ENCODE measurements around the gene DNM1. TPM values are rescaled to one million over a fixed set of nuclear protein-coding genes. Genes with fewer than 3 reads are reported as not detected.

Gene DNM1
- total RNA-seq, 1 donor from 2014 or later, result 0.40 TPM

DNA sequence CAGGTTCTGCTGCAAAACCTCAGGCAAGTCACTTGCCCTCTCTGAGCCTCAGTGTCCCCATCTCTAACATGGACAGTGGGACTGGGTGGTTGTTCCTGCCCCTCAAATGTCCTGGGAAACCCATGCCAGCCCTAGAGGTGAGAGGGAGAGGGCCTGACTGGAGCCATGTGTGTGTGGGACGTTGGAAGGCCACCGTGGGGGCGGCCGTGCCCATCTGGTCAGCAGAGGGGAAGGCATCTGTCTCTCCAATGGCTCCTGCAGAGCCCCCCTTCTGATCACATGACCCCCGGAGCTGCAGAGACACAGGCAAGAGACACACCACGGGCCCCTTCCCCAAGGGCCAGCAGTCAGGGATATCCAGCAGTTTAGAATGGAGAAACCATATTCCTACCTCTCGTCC, 1.7 kb downstream of the DNM1 start:
- no peak for DNase-seq (ENCODE audit: low read depth in 2 of 2)

DNA sequence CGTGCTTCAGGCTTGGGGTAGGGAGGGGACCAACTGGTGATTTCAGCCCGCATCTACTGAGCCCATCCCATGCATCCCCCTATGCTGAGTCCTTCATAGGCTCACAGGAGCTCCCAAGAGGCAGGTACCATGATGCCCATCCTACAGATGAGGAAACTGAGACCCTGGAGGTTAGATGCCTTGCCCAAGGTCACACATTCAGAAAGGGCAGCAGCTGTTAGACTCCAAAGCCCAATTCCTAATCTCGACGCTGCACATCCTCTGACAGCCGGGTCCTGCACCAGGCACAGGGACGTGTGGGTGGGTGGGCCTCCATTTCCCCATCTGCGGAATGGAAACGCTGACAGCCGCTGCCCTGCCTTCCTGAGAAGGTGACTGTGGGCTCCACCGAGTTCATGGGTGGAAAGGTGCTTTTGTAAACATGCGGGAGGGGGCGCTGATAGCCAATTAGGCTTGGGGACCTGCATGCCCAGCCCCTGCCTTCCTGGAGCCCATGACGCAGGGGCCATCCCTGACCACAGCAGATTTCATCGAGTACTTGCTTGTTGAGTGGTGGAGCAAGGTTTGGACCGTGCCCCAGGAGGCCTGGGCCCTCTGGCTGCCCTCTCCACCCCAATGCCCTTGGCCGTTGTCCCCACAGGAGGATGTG, 2.2 kb downstream of the DNM1 start:
- DNase-seq (ENCODE audit: low read depth in 2 of 2), result no peak

DNA sequence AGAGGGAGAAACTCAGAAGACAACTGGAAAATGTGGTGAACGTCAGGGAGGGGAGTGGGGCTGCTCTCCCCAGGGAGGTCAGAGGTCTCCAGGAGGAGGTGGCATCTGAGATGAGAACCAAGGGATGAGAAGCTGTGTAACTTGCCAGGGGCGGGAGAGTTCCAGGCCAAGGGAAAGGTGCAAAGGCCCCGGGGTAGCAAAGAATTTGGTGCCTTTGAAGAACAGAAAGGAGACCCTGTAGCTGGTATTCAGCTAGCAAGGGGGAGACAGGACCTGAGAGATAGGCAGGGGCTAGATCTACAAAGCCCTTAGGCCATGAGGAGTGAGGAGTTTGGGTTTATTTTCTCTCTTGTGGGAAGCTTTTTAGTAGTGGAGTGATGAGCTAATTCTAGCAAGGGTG, 3.3 kb downstream of the DNM1 start:
- no peak for DNase-seq (ENCODE audit: low read depth in 2 of 2)

DNA sequence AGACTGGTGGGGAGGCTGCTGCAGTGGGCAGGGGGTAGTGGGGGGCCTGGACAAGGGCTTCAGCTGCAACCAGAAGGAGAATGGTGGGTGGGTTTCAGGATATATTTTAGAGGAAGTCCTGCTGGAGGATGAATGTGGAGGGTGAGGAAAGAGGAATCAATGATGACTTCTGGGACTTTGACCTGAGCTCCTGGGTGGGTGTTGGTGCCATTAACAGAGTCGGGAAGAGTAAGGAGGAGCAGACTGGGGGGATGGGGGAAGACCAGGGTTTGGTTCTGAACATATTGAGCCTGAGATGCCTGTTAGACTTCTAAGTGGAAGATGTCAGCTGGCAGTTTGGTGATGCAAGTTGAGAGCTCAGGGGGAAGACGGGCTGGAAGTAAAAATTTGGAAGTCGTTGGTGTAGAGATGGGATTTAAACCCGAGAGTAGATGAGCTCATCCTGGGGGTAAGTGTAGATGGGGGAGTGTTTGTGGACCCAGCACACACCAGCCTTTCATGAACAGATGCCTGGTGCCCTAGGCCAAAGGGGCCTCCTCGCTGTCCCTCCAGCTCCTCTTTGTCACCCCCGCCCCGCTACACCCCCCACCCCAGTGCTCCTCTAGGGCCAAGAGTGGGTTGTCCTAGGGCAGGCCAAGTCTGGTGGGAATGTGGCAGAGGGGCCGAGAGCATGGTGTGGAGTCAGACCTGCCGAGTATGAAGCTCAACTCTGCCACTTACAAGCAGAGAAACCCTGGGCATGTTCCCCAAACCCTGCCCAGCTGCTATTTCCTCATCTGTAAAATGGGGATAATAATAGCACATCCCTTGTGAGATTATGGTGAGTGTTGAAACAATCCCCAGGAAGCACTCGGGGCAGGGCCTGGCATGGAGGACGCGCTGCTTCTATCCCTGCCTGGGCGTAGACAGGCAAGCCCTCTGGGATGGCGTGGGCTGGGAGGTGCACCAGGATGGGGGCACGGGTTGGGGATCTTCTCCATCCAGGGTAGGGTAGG, 4.0 kb downstream of the DNM1 start:
- no peak for DNase-seq (ENCODE audit: low read depth in 2 of 2)

DNA sequence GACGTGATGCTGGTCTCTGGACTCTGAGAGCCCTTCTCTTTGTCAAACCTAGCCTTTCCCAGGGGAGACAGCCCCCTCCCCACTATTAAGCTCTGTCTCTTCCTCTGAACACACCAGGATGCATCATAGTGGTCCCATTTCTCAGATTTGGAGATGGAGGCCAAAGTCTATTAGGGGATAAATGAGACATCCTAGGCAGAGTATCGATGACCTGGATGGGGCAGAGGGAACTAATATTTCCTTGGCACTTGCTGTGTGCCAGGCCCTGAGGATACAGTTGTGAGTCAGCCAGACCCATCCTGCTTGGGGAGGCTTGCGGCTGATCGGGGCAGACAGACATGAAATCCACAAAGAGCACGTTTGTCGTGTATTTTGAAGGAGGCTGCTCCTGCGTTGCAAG, 5.2 kb downstream of the DNM1 start:
- DNase-seq (ENCODE audit: low read depth in 2 of 2), result no peak

DNA sequence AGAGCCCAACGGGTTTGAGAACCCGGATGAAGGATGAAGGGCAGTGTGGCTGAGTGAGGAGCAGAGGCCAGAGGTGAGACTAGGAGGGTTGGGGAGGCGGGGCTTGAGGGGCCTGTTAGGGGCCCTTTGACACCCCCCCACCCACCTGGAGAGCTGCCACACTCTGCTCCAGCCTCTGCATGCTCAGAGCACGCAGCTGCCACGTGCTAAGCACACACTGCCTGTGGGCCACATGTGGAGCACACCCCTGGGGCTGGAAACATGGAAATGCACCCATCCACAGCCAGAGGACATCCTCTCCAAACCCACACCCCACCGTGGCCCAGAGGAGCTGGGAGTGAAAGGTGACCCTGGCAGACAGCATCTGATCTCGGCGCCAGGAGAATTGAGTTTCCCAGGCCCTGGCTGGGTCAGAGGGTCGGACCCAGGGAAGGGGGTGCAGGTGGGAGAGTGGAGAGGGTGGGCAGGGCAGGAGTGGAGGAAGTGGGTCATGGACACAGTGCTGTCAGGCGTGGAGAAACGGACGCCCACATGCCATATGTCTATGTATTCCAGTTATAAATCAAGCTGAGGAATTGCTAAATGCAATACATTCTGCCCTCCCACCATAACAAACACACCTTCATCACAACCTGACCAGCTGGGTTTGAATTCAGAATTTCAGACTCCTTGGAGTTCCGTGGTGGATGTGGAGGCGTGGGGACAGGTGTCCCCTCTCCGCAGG, 5.9 kb downstream of the DNM1 start:
- DNase-seq (ENCODE audit: low read depth in 2 of 2), result no peak

DNA sequence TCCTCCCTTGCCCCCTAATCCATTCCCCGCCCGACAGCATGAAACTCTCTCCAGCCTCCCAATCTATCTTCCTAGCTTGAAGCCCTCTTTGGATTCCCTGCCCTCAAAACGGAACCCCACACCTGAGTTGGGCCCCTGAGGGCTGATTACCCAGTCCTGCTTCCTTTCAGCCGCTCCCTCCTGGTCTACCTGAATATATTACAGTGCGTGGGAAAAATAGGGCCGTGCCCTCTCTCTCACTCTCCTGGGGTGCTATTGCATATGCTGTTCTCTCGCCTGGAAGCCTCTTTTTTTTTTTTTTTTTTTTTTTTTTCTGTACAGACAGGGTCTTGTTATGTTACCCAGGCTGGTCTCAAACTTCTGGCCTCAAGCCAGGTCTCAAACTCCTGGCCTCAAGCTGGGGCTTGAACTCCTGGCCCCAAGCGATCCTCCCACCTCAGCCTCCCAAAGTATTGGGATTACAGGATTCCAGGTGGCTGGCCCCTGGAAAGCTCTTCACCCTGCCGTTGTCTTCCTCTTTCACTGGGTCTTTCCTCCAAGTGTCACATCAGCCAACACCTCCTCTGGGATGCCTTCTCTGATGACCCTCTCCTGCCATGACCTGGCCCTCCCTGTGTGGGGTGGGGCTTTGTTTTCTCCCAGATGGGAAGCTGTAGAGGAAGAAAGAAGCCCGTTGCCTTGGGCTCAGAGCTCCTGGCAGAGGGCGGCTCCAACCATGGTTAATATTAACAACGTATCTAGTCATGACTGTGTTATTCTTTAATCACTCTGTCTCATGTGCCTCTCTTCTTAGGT, 8.2 kb downstream of the DNM1 start:
- no peak for DNase-seq (ENCODE audit: low read depth in 2 of 2)

DNA sequence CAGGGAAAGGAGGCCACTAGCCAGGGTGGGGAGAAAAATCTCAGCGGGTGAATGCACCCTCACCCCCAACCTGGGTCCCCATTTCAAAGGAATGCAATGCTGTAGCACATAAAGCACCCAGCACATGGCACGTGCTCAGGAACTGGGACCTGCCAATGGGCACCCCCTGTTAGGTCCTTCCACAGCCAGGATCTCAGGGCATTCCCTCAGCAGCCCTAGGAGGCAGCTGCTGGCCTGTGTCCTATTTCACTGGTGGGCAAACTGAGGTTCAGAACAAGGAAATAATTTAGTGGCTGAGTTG, 8.8 kb downstream of the DNM1 start:
- DNase-seq (ENCODE audit: low read depth in 2 of 2), result no peak

DNA sequence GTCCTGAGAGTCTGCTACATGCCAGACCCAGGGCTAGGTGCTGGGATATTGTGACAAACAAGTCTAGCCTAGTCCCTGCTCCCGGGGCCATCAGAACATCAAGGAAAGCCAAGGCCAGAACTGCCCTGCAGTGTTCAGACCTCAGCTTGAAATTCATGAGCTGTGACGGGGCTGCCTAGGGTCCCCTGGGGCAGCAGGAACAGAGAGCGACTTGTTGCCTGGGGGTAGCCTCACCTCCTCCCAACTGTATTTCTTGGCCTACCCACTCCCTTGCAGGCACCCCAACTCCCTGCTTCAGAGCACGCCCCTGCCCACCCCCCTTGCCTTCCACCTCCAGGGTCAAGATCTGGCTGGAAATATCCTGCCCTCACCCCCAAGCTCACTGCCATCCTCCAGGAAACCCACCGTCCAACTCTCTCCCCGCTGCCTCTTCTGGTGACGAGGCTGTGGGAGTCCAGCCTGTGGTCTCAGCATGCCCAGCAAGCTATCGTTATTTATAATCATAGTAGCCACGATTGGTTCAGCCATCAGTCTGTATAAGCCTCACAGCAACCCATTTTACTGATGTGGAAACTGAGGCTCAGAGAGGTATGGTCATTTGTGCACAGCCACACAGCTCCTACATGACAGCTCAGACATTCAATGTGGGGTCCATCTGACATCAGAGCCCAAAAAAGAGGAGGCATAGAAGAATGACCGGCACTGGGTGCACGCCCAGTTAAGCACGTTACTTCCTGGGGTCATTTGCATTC, 10.7 kb downstream of the DNM1 start:
- DNase-seq (ENCODE audit: low read depth in 2 of 2), result no peak

DNA sequence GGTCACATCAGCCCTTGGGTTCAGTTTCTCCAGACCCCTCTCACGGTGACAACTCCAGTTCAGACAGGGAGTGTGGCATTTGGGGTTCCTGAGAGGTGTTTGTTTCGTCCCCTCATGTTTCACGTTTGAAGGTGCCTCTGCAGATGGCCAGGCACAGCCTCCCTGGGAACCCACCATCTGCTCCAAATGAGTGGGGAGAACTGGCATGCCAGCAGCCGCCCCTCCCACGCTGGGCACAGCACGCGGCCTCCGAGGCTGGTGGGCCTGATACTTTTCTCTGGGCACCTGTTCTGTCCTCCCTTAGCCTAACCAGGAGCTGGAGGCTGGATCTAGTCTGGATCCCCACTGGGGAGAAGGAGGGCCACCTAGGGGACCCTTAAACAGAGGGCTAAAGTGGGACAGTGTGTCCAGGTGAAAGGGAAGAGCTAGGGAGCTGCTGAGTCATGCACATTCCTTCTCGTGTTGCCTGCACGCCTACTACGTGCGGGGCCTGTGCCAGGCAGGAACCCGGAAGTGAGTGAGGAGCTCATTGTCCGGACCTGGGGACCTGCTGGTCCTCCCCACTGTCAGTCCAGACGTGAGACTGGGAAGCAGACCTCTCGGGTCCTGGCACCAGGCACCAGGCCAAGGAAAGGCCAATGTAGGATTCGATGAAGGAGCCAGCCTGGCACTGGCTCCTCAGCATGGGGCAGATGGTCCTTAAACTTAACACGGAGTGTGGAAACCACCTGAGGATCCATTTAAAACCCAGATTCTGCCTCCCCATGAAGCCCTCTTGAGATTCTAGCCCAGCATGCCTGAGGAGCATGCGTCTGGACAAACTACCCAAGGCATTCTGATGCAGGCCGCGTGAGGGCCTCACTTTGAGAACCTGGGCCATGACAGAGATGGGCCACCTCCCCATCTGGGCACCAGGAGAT, 11.7 kb downstream of the DNM1 start:
- peak in 1 of 2 donors; percentile 23 for DNase-seq (ENCODE audit: low read depth in 2 of 2)

DNA sequence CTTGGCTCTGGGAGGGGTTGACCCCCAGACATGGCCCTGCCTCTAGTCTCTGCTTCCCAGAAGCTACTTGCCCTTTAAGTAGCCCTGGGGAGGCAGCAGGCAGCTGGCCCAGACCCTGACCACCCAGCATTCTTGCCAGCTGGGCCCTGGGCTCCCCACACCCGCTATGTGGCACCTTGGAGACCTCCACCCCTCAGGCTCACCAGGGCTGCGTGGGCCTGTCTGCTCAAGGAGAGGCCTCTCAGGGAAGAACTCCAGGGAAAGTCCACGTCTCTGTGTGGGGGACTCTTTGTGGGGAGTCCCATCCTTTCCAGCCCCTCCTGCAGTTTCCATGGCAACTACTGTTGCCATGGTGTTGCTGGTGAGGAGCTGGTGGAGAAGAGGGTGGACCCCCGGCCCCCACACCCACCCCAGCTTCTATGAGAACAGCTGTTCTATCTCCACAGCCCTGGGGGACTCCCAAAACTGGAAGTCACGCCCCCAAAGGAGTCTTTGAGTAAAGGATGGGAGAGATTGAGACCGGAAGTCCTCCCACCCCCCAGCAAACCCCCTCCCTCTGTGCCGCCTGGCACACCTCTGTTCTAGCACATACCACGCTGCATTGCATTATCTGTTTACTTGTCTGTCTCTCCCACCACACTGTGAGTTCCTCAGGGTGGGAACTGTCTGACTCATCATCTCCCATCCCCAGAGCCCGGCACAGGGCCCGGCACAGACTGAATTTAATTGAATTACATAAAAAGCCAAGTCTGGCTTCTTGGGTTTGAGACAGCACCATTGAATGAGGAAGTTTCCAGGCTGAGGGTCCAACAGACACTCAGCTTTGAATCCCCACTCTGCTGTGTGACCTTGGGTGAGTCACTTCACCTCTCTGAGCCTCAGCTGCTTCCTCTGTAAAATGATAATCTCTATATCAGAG, 12.6 kb downstream of the DNM1 start:
- peak; percentile 12 to 57 for DNase-seq (ENCODE audit: low read depth in 2 of 2)

DNA sequence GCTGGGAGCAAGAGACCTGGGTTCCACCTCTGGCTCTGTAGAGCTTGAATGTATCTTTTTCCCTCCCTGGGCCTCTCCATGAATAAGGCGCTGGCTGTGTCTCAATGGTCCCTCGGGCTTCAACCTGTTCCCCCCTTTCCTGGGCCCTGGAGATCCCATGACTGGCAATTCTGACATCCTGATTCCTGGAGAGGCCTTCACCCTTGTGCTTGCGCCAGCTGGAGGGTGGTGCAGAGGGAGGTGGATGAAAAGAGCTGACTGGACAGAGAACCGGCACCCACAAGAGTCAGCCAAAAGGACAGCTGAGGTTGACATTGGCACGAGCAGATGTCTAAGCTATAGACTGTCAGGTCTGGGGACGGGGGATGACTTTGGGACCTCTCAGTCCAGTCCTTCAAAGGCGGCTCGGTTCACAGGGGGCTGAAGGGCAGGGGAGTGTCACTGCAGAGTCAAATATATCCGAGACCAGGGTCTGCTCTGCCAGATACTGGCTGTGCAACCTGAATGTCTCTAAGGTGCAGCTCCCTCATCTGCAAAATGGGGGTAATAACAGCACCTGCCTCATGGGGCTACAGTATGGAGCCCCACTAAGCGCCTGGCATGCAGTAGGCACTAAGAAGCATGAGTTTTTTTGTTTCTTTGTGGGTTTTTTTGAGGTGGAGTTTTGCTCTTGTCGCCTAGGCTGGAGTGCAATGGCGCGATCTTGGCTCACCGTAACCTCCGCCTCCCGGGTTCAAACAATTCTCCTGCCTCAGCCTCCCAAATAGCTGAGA, 13.8 kb downstream of the DNM1 start:
- DNase-seq (ENCODE audit: low read depth in 2 of 2), result no peak

DNA sequence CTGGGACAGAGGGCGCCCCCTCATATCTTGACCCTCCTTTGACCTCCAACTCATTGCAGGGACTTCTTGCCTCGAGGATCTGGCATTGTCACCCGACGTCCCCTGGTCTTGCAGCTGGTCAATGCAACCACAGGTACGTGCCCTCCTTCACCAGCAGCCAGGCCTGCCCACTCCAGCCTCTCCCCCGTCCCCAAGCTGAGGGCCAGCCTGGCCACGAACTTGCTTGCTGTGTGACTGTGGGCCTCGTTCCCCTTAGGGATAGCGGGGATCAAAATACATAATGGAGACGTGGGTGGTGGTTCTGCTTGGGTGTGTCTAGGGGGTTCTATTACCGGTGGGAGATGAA, 15.0 kb downstream of the DNM1 start:
- DNase-seq (ENCODE audit: low read depth in 2 of 2), result no peak

DNA sequence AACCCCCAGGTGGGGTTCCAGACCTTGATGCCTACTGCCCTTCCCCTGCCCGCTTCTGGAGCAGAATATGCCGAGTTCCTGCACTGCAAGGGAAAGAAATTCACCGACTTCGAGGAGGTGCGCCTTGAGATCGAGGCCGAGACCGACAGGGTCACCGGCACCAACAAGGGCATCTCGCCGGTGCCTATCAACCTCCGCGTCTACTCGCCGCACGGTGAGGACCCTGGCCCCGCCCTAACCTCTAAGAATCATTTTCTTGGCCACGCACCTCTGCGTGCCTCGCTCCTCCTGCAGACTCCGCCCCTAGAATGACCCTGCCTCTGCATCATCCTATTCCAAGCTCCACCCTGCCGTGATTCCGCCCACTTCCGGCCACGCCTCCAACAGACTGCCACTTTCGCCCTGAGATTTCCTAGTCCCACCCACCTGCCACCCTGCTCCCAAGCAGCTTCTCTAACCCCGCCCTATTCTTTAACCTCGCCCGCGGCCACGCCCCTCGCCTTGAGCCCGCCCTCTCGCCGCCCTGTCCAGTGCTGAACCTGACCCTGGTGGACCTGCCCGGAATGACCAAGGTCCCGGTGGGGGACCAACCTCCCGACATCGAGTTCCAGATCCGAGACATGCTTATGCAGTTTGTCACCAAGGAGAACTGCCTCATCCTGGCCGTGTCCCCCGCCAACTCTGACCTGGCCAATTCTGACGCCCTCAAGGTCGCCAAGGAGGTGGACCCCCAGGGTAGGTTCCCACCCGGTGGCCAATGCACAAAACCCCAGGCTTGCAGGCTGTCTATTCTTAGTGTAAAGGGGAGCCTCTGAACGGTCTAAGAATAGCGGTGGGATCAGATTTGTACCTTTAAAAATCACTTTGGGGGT, 15.6 kb downstream of the DNM1 start:
- peak; percentile 58 to 92 for DNase-seq (ENCODE audit: low read depth in 2 of 2)

DNA sequence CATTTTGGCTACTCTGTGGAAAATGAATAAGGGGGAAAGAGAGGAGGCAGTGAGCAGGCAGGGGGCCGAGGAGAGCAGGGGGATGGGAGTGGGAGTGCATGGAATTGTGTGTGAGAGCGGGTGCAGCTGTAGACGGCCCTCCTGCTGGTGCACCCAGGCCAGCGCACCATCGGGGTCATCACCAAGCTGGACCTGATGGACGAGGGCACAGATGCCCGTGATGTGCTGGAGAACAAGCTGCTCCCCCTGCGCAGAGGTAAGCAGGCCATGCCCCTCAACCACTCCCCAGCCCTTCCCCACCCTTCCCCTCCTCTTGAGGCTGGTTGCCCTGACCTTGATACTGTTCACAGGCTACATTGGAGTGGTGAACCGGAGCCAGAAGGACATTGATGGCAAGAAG, 16.7 kb downstream of the DNM1 start:
- no peak for DNase-seq (ENCODE audit: low read depth in 2 of 2)

DNA sequence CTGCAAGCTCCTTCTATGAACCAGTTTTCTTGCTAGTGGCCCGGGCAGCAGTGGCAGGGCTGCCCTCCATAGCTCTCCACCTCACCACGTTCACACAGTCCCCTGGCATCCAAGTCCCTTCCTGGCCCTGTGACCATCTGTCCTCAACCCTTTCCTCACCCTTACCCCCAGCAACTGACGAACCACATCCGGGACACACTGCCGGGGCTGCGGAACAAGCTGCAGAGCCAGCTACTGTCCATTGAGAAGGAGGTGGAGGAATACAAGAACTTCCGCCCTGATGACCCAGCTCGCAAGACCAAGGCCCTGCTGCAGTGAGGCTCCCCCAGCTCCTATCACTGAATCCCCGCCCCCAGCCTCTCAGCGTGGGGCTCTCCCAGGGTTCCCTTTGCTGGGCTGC, 18.8 kb downstream of the DNM1 start:
- DNase-seq (ENCODE audit: low read depth in 2 of 2), result no peak
